ENCODE results near the gene CASP8. TPM values are rescaled to one million over a fixed set of nuclear protein-coding genes. Genes with fewer than 3 reads are reported as not detected.
"Not testable (repeated sequence)": the region's sequence is repeated elsewhere in the genome, so short reads cannot be mapped to it uniquely, and the experiment has no call there.

Gene CASP8
- total RNA-seq, 1 donor from 2014 or later, result 40.5 TPM

DNA sequence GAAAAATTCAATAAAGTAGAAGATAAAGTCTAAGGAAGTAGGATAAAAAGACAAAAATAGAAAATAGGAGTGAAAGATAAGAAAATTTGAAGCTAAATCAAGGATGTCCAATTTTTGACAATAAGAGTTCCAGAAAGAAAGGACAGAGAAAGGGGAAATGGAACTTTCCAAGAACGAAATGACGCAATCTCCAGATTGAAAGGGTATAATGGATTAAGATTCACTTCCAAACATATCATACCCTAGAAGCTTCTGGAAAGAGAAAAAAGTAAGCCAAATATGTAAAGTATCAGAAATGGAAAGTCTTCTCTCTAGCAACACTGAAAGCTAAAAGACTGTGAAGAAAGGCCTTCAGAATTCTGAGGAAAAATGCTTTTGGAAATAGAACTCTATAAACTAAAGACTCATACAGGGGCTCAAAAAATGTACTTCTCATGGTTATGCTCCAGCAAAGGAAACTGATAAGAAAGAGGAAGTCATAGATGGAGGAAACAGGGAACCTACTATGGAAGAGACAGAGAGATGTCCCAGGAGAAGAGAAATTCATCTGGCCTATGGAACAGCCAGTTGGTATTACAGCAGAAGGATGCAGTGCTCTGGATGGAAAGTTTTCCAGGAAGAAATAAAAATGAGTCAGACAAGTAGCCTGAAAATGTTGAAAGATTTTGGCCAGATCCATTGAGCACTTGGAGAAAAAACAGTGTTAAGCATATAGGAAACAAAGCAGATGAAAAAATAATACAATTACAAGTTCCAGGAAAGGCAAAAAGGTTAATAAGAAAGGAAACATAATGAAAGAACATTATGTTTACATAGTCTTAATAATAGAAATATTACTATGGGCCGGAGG lies 20.1 kb downstream of the CASP8 start:
- intact Hi-C loops (cut with micrococcal nuclease), result no loop called here

DNA sequence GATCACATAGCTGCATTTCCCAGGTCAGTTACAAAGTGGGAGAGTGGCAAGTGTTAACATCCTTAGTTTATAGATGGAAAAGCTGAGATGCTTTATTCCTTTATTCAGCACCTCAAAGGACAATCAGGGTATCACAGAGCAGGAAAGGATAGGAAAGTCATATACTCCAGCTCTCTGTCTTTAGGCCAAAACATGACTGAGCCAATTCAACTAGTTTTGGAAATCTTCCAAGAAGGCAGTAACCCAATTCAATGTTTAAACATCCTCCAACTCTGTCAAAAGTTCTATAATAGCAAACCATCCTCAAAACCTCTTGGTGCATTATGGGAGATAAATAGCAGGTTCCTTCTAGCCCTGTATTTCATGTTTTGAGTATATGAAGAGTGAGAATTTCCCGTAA lies 25.2 kb downstream of the CASP8 start:
- H3K4me1 Mint-ChIP-seq (ENCODE audit: low read depth), result peaks cover 17% of the 10 kb centered on the region
- peaks cover 61% of the 10 kb centered on the region for H3K36me3 Mint-ChIP-seq (ENCODE audit: low read depth)
- intact Hi-C loops (cut with micrococcal nuclease), result no loop called here
- peaks cover 26% of the 10 kb centered on the region for H3K9me3 Mint-ChIP-seq
- H3K4me3 Mint-ChIP-seq, result no peak overlapping the region
- H3K27me3 Mint-ChIP-seq (ENCODE audit: insufficient read depth), result no peaks in the 10 kb centered on the region
- no peak for DNase-seq (ENCODE audit: low spot score)
- no peak overlapping the region for H3K27ac Mint-ChIP-seq

More for the DNA sequence above, 20.1 kb downstream of the CASP8 start:
- Mint-ChIP-seq H3K27me3 (ENCODE audit: insufficient read depth) (no peaks in the 10 kb centered on the region), H3K27ac (peak overlapping the region; percentile 72), H3K4me3 (no peak overlapping the region), H3K36me3 (ENCODE audit: low read depth) (peaks cover 46% of the 10 kb centered on the region), H3K9me3 (no peaks in the 10 kb centered on the region), H3K4me1 (ENCODE audit: low read depth) (peaks cover 29% of the 10 kb centered on the region)
- DNase-seq (ENCODE audit: low spot score), result no peak

DNA sequence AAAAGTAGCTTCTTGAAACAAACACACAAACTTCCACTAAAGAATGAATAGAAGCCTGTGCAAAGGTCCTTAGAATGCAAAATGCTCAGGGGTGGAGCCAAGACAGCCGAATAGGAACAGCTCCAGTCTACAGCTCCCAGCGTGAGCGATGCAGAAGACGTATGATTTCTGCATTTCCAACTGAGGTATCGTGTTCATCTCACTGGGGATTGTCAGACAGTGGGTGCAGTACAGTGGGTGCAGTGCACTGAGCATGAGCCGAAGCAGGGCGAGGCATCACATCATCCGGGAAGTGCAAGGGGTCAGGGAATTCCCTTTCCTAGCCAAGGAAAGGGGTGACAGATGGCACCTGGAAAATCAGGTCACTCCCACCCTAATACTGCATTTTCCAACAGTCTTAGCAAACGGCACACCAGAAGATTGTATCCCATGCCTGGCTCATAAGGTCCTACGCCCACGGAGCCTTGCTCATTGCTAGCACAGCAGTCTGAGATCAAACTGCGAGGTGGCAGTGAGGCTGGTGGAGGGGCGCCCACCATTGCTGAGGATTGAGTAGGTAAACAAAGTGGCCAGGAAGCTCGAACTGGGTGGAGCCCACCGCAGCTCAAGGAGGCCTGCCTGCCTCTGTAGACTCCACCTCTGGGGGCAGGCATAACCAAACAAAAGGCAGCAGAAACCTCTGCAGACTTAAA lies 30.3 kb downstream of the CASP8 start:
- Mint-ChIP-seq H3K9me3 (peaks cover 56% of the 10 kb centered on the region), H3K36me3 (ENCODE audit: low read depth) (peaks cover 72% of the 10 kb centered on the region)
- DNase-seq (ENCODE audit: low spot score); intact Hi-C loops (cut with micrococcal nuclease); H3K4me3 Mint-ChIP-seq; H3K27me3 Mint-ChIP-seq (ENCODE audit: insufficient read depth); H3K27ac Mint-ChIP-seq; H3K4me1 Mint-ChIP-seq (ENCODE audit: low read depth): not testable (repeated sequence)

DNA sequence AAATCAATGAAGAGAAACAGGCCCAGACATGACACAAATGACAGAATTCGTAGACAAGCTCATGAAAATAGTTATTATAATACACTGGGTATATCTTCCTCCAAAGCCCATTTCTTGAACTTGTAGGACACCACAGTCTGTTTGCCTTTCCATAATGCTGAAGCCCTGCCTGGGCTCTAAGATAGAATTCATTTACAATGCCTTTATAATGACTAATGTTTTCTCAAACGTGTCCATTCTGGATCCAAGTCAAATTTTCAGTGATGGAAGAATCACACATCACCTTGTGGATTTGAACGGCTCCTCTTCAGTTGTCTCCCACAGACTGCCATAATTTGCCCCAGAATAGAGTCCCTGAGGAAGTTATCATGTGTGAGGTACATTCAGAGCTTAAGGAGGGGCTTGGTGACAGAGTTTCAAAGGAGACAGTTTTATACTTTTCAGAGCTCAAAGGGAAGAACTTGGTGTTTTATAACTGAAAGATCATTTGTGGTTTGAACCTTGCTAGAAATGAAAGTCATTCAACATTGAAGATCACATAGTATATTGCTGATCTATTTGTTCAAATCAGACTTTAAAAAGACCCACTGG lies 38.2 kb downstream of the CASP8 start:
- H3K9me3 Mint-ChIP-seq, result peaks cover 56% of the 10 kb centered on the region
- H3K36me3 Mint-ChIP-seq (ENCODE audit: low read depth), result peaks cover 43% of the 10 kb centered on the region
- H3K27me3 Mint-ChIP-seq (ENCODE audit: insufficient read depth), result no peaks in the 10 kb centered on the region

DNA sequence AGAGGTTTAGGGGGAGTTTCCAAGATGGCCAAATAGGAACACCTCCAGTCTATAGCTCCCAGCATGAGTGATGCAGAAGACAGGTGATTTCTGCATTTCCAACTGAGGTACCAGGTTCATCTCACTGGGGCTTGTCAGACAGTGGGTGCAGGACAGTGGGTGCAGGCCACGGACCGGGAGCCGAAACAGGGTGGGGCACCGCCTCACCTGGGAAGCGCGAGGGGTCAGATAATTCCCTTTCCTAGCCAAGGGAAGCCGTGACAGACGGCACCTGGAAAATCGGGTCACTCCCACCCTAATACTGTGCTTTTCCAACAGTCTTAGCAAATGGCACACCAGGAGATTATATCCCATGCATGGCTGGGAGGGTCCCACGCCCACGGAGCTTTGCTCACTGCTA lies 39.6 kb downstream of the CASP8 start:
- H3K27ac Mint-ChIP-seq; DNase-seq (ENCODE audit: low spot score); H3K4me1 Mint-ChIP-seq (ENCODE audit: low read depth); intact Hi-C loops (cut with micrococcal nuclease); H3K4me3 Mint-ChIP-seq; H3K27me3 Mint-ChIP-seq (ENCODE audit: insufficient read depth): not testable (repeated sequence)
- Mint-ChIP-seq H3K36me3 (ENCODE audit: low read depth) (peaks cover 41% of the 10 kb centered on the region), H3K9me3 (peaks cover 59% of the 10 kb centered on the region)

More for the DNA sequence above, 38.2 kb downstream of the CASP8 start:
- intact Hi-C loops (cut with micrococcal nuclease), result no loop called here
- DNase-seq (ENCODE audit: low spot score), result no peak
- Mint-ChIP-seq H3K4me1 (ENCODE audit: low read depth) (no peaks in the 10 kb centered on the region), H3K4me3 (no peak overlapping the region), H3K27ac (no peak overlapping the region)

DNA sequence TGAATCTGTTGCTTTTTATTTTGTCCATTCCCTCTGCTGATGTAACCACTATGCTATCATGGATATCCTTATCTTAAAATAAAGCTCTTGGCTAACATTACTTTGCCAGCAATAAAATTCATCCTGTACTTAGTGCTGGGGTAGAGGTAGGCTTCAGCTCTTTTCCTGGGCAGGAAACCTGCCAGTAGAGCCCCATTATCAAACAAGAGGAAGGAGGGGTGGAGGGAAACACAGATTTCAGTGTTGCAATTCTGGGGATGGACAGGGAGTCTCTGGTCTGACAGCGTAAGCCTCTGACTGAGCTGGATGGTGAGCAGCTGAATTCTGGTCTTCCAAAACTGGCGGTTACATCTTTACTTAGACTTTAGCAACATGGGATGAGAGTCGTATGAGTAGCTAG lies 47.5 kb downstream of the CASP8 start:
- intact Hi-C loops (cut with micrococcal nuclease), result no loop called here
- H3K27me3 Mint-ChIP-seq (ENCODE audit: insufficient read depth), result no peaks in the 10 kb centered on the region
- H3K4me3 Mint-ChIP-seq, result no peak overlapping the region
- no peak for DNase-seq (ENCODE audit: low spot score)
- no peak overlapping the region for H3K27ac Mint-ChIP-seq
- no peaks in the 10 kb centered on the region for H3K4me1 Mint-ChIP-seq (ENCODE audit: low read depth)
- H3K9me3 Mint-ChIP-seq, result peaks cover 55% of the 10 kb centered on the region
- peaks cover 44% of the 10 kb centered on the region for H3K36me3 Mint-ChIP-seq (ENCODE audit: low read depth)

DNA sequence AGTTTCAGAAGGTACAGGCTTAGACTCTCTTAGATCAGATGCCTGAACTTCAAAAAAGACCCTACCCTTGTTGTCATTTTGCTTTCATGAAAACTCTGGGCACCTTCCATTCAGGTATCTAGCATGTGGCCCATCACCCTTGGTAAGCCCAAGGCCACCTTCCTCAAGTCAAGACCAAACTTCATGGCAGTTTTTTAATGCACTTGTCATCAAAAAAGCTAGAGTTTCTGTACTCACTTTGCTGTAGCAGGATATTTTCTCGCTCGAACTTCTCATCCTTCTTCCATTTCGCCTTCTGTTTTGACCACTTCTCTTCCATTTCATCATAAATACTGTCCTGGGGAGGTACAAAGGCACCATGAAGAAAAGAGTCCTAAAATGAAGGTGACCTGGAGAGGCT lies 48.6 kb downstream of the CASP8 start:
- Mint-ChIP-seq H3K4me1 (ENCODE audit: low read depth) (no peaks in the 10 kb centered on the region), H3K27me3 (ENCODE audit: insufficient read depth) (no peaks in the 10 kb centered on the region), H3K9me3 (peaks cover 59% of the 10 kb centered on the region), H3K4me3 (no peak overlapping the region), H3K36me3 (ENCODE audit: low read depth) (peaks cover 52% of the 10 kb centered on the region), H3K27ac (no peak overlapping the region)
- intact Hi-C loops (cut with micrococcal nuclease), result no loop called here
- DNase-seq (ENCODE audit: low spot score), result no peak

DNA sequence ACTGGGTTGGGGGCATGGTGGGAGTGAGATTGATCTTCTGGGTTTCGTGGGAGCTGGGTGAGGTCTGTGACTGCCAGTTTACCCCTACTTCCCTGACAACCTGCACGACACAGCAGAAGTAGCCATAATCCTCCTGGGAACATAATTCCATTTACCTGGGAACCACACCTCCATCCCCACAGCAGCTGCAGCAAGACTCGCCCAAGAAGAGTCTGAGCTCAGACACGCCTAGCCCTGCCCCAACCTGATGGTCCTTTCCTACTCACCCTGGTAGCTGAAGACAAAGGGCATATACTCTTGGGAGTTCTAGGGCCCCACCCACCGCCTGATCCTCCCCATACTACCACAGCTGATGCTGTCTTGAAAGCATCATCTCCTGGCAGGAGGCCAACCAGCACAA lies 53.0 kb downstream of the CASP8 start:
- peaks cover 75% of the 10 kb centered on the region for H3K9me3 Mint-ChIP-seq
- H3K27me3 Mint-ChIP-seq (ENCODE audit: insufficient read depth), result no peaks in the 10 kb centered on the region

DNA sequence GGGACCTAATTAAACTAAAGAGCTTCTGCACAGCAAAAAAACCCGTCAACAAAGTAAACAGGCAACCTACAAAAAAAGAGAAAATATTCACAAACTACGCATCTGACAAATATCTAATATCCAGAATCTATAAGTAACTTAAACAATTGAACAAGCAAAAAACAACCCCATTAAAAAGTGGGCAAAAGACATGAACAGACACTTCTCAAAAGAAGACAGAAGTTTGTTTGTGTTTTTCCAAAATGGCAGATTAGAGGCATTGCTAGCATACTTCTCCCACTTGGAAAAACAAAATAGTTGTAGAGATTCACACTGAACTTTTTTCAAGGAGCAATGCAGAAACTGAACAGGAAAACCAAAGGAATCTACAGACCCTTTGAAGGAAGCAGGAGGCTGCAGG lies 59.2 kb downstream of the CASP8 start:
- no peaks in the 10 kb centered on the region for H3K27me3 Mint-ChIP-seq (ENCODE audit: insufficient read depth)
- no peak overlapping the region for H3K27ac Mint-ChIP-seq
- DNase-seq (ENCODE audit: low spot score), result no peak
- intact Hi-C loops (cut with micrococcal nuclease), result no loop called here
- peaks cover 60% of the 10 kb centered on the region for H3K9me3 Mint-ChIP-seq
- no peak overlapping the region for H3K4me3 Mint-ChIP-seq
- H3K36me3 Mint-ChIP-seq (ENCODE audit: low read depth), result peaks cover 33% of the 10 kb centered on the region
- no peaks in the 10 kb centered on the region for H3K4me1 Mint-ChIP-seq (ENCODE audit: low read depth)

More for the DNA sequence above, 53.0 kb downstream of the CASP8 start:
- intact Hi-C loops (cut with micrococcal nuclease), result no loop called here
- H3K27ac Mint-ChIP-seq, result no peak overlapping the region
- H3K4me3 Mint-ChIP-seq, result no peak overlapping the region
- DNase-seq (ENCODE audit: low spot score), result no peak
- no peaks in the 10 kb centered on the region for H3K4me1 Mint-ChIP-seq (ENCODE audit: low read depth)
- H3K36me3 Mint-ChIP-seq (ENCODE audit: low read depth), result peaks cover 43% of the 10 kb centered on the region

DNA sequence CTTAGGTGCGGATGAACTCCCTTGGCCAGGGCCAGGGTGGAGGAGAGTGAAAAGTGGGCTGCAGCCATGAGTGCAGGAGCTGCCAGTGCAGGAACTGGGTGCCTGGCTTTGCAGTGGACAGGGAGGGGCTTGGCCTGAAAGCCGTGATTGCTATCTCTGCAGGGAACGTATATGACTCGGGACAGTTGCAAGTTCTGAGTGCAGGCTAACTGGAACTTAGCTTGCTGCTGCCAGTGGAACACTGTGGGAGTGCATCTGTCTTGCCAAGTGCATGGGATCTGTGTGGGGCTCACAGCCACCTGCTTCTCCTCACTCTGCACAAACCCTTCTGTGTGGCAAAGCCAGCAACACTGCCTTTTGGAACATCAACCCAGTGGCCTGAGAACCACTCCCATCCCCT lies 59.9 kb downstream of the CASP8 start:
- no peaks in the 10 kb centered on the region for H3K27me3 Mint-ChIP-seq (ENCODE audit: insufficient read depth)
- H3K9me3 Mint-ChIP-seq, result peaks cover 58% of the 10 kb centered on the region
- intact Hi-C loops (cut with micrococcal nuclease), result no loop called here
- H3K27ac Mint-ChIP-seq, result no peak overlapping the region
- peaks cover 36% of the 10 kb centered on the region for H3K36me3 Mint-ChIP-seq (ENCODE audit: low read depth)
- no peak for DNase-seq (ENCODE audit: low spot score)
- H3K4me3 Mint-ChIP-seq, result no peak overlapping the region
- H3K4me1 Mint-ChIP-seq (ENCODE audit: low read depth), result no peaks in the 10 kb centered on the region

DNA sequence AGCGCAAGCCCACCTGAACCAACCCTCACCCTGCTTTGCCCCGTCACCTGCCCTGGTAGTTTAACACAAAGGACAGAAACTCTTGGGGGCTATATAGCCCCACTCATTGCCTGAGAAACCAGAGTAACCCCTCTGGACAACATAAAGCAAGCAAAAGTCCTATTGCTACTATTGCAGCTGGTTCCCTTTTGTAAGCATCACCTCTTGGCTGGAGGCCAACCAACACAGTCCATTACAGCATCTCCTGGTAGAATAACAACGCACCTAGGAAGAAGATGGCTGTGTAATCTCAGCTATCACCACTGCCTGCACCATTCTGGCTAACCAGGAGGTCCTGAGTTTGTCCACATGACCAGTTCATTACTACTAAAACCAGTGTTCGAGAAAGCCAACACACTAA lies 60.4 kb downstream of the CASP8 start:
- no peaks in the 10 kb centered on the region for H3K27me3 Mint-ChIP-seq (ENCODE audit: insufficient read depth)
- peaks cover 36% of the 10 kb centered on the region for H3K36me3 Mint-ChIP-seq (ENCODE audit: low read depth)
- no peak overlapping the region for H3K27ac Mint-ChIP-seq
- no peak overlapping the region for H3K4me3 Mint-ChIP-seq
- intact Hi-C loops (cut with micrococcal nuclease), result no loop called here
- peaks cover 62% of the 10 kb centered on the region for H3K9me3 Mint-ChIP-seq
- no peaks in the 10 kb centered on the region for H3K4me1 Mint-ChIP-seq (ENCODE audit: low read depth)
- no peak for DNase-seq (ENCODE audit: low spot score)

DNA sequence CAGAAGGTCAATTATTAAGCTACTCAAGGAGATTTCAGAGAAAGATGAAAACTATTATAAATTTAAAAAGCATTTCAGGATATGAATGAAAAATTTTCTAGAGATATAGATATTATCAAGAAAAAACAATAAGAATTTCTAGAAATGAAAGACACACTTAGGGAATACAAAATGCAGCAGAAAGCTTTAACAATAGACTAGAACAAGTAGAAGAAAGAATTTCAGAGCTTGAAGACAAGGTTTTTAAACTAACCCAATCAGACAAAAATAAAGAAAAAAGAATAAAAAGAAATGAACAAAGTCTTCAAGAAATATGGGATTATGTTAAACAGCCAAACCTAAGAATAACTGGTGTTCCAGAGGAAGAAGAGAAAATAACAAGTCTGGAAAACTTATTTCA lies 62.4 kb downstream of the CASP8 start:
- H3K27me3 Mint-ChIP-seq (ENCODE audit: insufficient read depth), result no peaks in the 10 kb centered on the region
- H3K9me3 Mint-ChIP-seq, result peaks cover 54% of the 10 kb centered on the region
- no peaks in the 10 kb centered on the region for H3K4me1 Mint-ChIP-seq (ENCODE audit: low read depth)

DNA sequence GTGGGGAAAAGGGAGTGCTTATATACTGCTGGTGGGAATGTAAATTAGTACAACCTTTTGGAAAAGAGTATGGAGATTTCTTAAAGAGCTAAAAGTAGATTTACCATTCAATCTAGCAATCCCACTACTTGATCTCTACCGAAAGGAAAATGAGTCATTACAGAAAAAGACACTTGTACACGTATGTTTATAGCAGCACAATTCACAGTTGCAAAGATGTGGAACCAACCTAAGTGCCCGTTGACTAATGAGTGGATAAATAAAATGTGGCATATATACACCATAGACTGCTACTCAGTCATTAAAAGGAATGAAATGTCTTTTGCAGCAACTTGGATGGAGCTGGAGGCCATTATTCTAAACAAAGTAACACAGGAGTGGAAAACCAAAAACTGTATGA lies 67.3 kb downstream of the CASP8 start:
- H3K27ac Mint-ChIP-seq, result no peak overlapping the region
- intact Hi-C loops (cut with micrococcal nuclease), result no loop called here
- H3K9me3 Mint-ChIP-seq, result peaks cover 37% of the 10 kb centered on the region
- H3K27me3 Mint-ChIP-seq (ENCODE audit: insufficient read depth), result no peaks in the 10 kb centered on the region
- DNase-seq (ENCODE audit: low spot score), result no peak
- no peaks in the 10 kb centered on the region for H3K4me1 Mint-ChIP-seq (ENCODE audit: low read depth)
- H3K36me3 Mint-ChIP-seq (ENCODE audit: low read depth), result peaks cover 26% of the 10 kb centered on the region
- no peak overlapping the region for H3K4me3 Mint-ChIP-seq

More for the DNA sequence above, 62.4 kb downstream of the CASP8 start:
- intact Hi-C loops (cut with micrococcal nuclease), result no loop called here
- no peak for DNase-seq (ENCODE audit: low spot score)
- Mint-ChIP-seq H3K27ac (no peak overlapping the region), H3K36me3 (ENCODE audit: low read depth) (peaks cover 33% of the 10 kb centered on the region), H3K4me3 (no peak overlapping the region)

Measured in activated T-helper 1 cell treated with anti-CD3 and anti-CD28 coated beads, Interleukin-12 subunit alpha, Interleukin-12 subunit beta, Interleukin-2, Interleukin-4 antibody, amounts not matched to agents 30 ng/mL and 10 ng/mL and 1 ng/mL, durations not matched to agents 14 hours and 24 hours and 36 hours (primary cell).